ENCODE data around the gene PCDHGC5. TPM values are rescaled to one million over a fixed set of nuclear protein-coding genes. Genes with fewer than 3 reads are reported as not detected.

PCDHGC5 gene
- total RNA-seq, 1 experiment from 2014 or later = 0.25 TPM

GRCh38 chr5:141516672-141517025 lies 27.8 kb downstream of the PCDHGC5 start:
- no peak for TF ChIP-seq CTCF (IDR thresholded peaks at IDR 0.05; ENCODE audit: insufficient read depth in 1 of 2, low read depth in 1 of 2, low read length in 1 of 2, severe bottlenecking in 1 of 2, unreplicated experiment in 1 of 2)
- peaks cover 100% of the 10 kb centered on the region for H3K36me3 Mint-ChIP-seq (ENCODE audit: insufficient read depth, unreplicated experiment)
- ChIA-PET POLR2A (no interaction called here), CTCF (no interaction called here)
- Histone ChIP-seq H3K4me1 (no peaks in the 10 kb centered on the region), H3K27me3 (replicated peaks; ENCODE audit: control insufficient read depth, insufficient read depth, low read length) (no peaks in the 10 kb centered on the region), H3K9me3 (no peaks in the 10 kb centered on the region), H3K36me3 (ENCODE audit: control insufficient read depth, insufficient read depth, low read length) (no peaks in the 10 kb centered on the region; the same call in 1 of the 2 replicates), H3K4me3 (ENCODE audit: low read depth, low read length) (no peak overlapping the region)
- no peak for DNase-seq
- no peak overlapping the region for H3K27ac Mint-ChIP-seq (ENCODE audit: unreplicated experiment)
- no peak overlapping the region for H3K4me3 Mint-ChIP-seq (ENCODE audit: unreplicated experiment)
- H3K27me3 Mint-ChIP-seq (ENCODE audit: insufficient read depth, unreplicated experiment) = no peaks in the 10 kb centered on the region
- H3K9me3 Mint-ChIP-seq (ENCODE audit: unreplicated experiment) = no peaks in the 10 kb centered on the region
- intact Hi-C loops (cut with micrococcal nuclease; ENCODE audit: unreplicated experiment) = no loop called here
- no peaks in the 10 kb centered on the region for H3K4me1 Mint-ChIP-seq (ENCODE audit: low read depth, unreplicated experiment)
- no TSS peak for BruUV-seq (replicated peaks)

GRCh38 chr5:141517312-141517711 lies 28.4 kb downstream of the PCDHGC5 start:
- intact Hi-C loops (cut with micrococcal nuclease; ENCODE audit: unreplicated experiment) = no loop called here
- no peak for DNase-seq
- Mint-ChIP-seq H3K9me3 (ENCODE audit: unreplicated experiment) (no peaks in the 10 kb centered on the region), H3K27me3 (ENCODE audit: insufficient read depth, unreplicated experiment) (no peaks in the 10 kb centered on the region), H3K36me3 (ENCODE audit: insufficient read depth, unreplicated experiment) (peaks cover 100% of the 10 kb centered on the region), H3K4me1 (ENCODE audit: low read depth, unreplicated experiment) (no peaks in the 10 kb centered on the region), H3K4me3 (ENCODE audit: unreplicated experiment) (no peak overlapping the region), H3K27ac (ENCODE audit: unreplicated experiment) (no peak overlapping the region)
- no TSS peak for BruUV-seq (replicated peaks)
- POLR2A ChIA-PET = no interaction called here
- Histone ChIP-seq H3K4me1 (no peaks in the 10 kb centered on the region), H3K36me3 (ENCODE audit: control insufficient read depth, insufficient read depth, low read length) (no peaks in the 10 kb centered on the region), H3K9me3 (no peaks in the 10 kb centered on the region), H3K4me3 (ENCODE audit: low read depth, low read length) (no peak overlapping the region), H3K27me3 (replicated peaks; ENCODE audit: control insufficient read depth, insufficient read depth, low read length) (no peaks in the 10 kb centered on the region)
- CTCF ChIA-PET = no interaction called here
- no peak for TF ChIP-seq CTCF (IDR thresholded peaks at IDR 0.05; ENCODE audit: insufficient read depth in 1 of 2, low read depth in 1 of 2, low read length in 1 of 2, severe bottlenecking in 1 of 2, unreplicated experiment in 1 of 2)

GRCh38 chr5:141517880-141518617 lies 29.2 kb downstream of the PCDHGC5 start:
- no peaks in the 10 kb centered on the region for H3K36me3 ChIP-seq (ENCODE audit: control insufficient read depth, insufficient read depth, low read length)
- Mint-ChIP-seq H3K4me3 (ENCODE audit: unreplicated experiment) (no peak overlapping the region), H3K27me3 (ENCODE audit: insufficient read depth, unreplicated experiment) (no peaks in the 10 kb centered on the region), H3K4me1 (ENCODE audit: low read depth, unreplicated experiment) (no peaks in the 10 kb centered on the region), H3K27ac (ENCODE audit: unreplicated experiment) (no peak overlapping the region), H3K36me3 (ENCODE audit: insufficient read depth, unreplicated experiment) (peaks cover 94% of the 10 kb centered on the region), H3K9me3 (ENCODE audit: unreplicated experiment) (no peaks in the 10 kb centered on the region)
- BruUV-seq (replicated peaks) = no TSS peak
- DNase-seq = no peak
- no peaks in the 10 kb centered on the region for H3K9me3 ChIP-seq
- no peaks in the 10 kb centered on the region for H3K27me3 ChIP-seq (replicated peaks; ENCODE audit: control insufficient read depth, insufficient read depth, low read length)
- H3K4me1 ChIP-seq = no peaks in the 10 kb centered on the region
- intact Hi-C loops (cut with micrococcal nuclease; ENCODE audit: unreplicated experiment) = no loop called here
- CTCF ChIA-PET = interaction anchor here (0.6 kb wide), 2 partner anchors 39 to 171 kb away, joined by 4 to 5 read pairs; no protein-coding TSS in a partner anchor
- no peak for TF ChIP-seq CTCF (IDR thresholded peaks at IDR 0.05; ENCODE audit: insufficient read depth in 1 of 2, low read depth in 1 of 2, low read length in 1 of 2, severe bottlenecking in 1 of 2, unreplicated experiment in 1 of 2)
- no peak overlapping the region for H3K4me3 ChIP-seq (ENCODE audit: low read depth, low read length)
- POLR2A ChIA-PET = no interaction called here

Measured in Caco-2 (cell line).